Fibroblast of lung (primary cell): ENCODE data around the gene NUAK2. TPM values are rescaled to one million over a fixed set of nuclear protein-coding genes. Genes with fewer than 3 reads are reported as not detected.
"Not testable (repeated sequence)": the region's sequence is repeated elsewhere in the genome, so short reads cannot be mapped to it uniquely, and the experiment has no call there.

Experiments
- DNase-seq, 2 donors: peaks; one replicate each; pipeline versions ENCODE4 v3.0.0 to v3.0.0-alpha.2; 2010; ENCODE audit warnings: low read depth in 2 of 2
- H2AFZ ChIP-seq: 2 replicates; pipeline ENCODE4 v1.5.1; 2012; ENCODE audit warnings: low read length, control low read depth, inconsistent platforms
- H3K27ac ChIP-seq: 2 replicates; pipeline ENCODE4 v1.5.1; 2011; ENCODE audit warnings: low read length, control low read depth; ENCODE audit not compliant: insufficient read depth
- H3K27me3 ChIP-seq: 2 replicates; pipeline ENCODE4 v1.5.1; 2011; ENCODE audit warnings: mild to moderate bottlenecking, low read length; ENCODE audit not compliant: control insufficient read depth, insufficient read depth
- H3K36me3 ChIP-seq: 2 replicates; pipeline ENCODE4 v1.5.1; 2011; ENCODE audit warnings: low read length; ENCODE audit not compliant: control insufficient read depth, insufficient read depth
- H3K4me1 ChIP-seq: 2 replicates; pipeline ENCODE4 v1.5.1; 2011; ENCODE audit warnings: low read length; ENCODE audit not compliant: control insufficient read depth, insufficient read depth; ENCODE audit errors: extremely low read depth
- H3K4me2 ChIP-seq: 2 replicates; pipeline ENCODE4 v1.5.1; 2011; ENCODE audit warnings: low read length, control low read depth; ENCODE audit not compliant: insufficient read depth; ENCODE audit errors: extremely low read depth
- H3K4me3 ChIP-seq, 4 experiments: fragments of 200-600 bp in 1 of 4; sonication (generic) in 1 of 4; replicated peaks in 1 of 4; 2 replicates each; pipeline ENCODE4 v1.5.1; 2011 to 2016; ENCODE audit warnings: low read length in 4 of 4, low read depth in 3 of 4, mild to moderate bottlenecking in 3 of 4, control low read depth in 2 of 4, inconsistent platforms in 1 of 4, mixed read lengths in 1 of 4; ENCODE audit not compliant: insufficient read depth in 1 of 4; ENCODE audit errors: control extremely low read depth in 1 of 4
- H3K79me2 ChIP-seq: 2 replicates; pipeline ENCODE4 v1.5.1; 2012; ENCODE audit warnings: mild to moderate bottlenecking, low read length, inconsistent platforms; ENCODE audit not compliant: control insufficient read depth, insufficient read depth
- H3K9ac ChIP-seq: 2 replicates; pipeline ENCODE4 v1.5.1; 2011; ENCODE audit warnings: mild to moderate bottlenecking, low read length, control low read depth; ENCODE audit not compliant: insufficient read depth
- H3K9me3 ChIP-seq: 2 replicates; pipeline ENCODE4 v1.5.1; 2012; ENCODE audit warnings: low read depth, low read length; ENCODE audit not compliant: control insufficient read depth, insufficient read depth
- H4K20me1 ChIP-seq: 2 replicates; pipeline ENCODE4 v1.5.1; 2011; ENCODE audit warnings: low read length; ENCODE audit not compliant: control insufficient read depth, insufficient read depth; ENCODE audit errors: extremely low read depth
- EZH2 ChIP-seq: IDR thresholded peaks from 2 replicates; pipeline ENCODE4 v1.5.1; 2012; ENCODE audit warnings: low read length, control low read depth, mild to moderate bottlenecking; ENCODE audit errors: missing control alignments
- polyA plus RNA-seq, 2 donors: library from polyadenylated mRNA; depleted of rRNA in 1 of 2; stranded (reverse) in 1 of 2; unstranded in 1 of 2; fragments of >200 nt; gene quantifications; 2 replicates each; pipeline ENCODE4 v1.2.1, GENCODE V29; 2011 to 2012; ENCODE audit warnings: missing spikeins in 1 of 2
- total RNA-seq: library from RNA; depleted of rRNA; stranded (reverse); fragments of >200 nt; gene quantifications from 2 replicates; pipeline ENCODE4 v1.2.1, GENCODE V29; 2014
- TF ChIP-seq, protein P1 (sequence below), 2 donors: IDR thresholded peaks in 1 of 2; conservative IDR thresholded peaks in 1 of 2; 1 replicate in 1 of 2; 2 replicates in 1 of 2; pipeline ENCODE4 v1.5.1; 2011 to 2012; ENCODE audit warnings: low read length in 2 of 2, control low read depth in 1 of 2, inconsistent platforms in 1 of 2, low read depth in 1 of 2, mild to moderate bottlenecking in 1 of 2

NUAK2 gene
- total and polyA plus RNA-seq, 2 donors (not counting 1 experiment from before 2014, with no cell fraction given): 1.7 to 4.9 TPM

DNA sequence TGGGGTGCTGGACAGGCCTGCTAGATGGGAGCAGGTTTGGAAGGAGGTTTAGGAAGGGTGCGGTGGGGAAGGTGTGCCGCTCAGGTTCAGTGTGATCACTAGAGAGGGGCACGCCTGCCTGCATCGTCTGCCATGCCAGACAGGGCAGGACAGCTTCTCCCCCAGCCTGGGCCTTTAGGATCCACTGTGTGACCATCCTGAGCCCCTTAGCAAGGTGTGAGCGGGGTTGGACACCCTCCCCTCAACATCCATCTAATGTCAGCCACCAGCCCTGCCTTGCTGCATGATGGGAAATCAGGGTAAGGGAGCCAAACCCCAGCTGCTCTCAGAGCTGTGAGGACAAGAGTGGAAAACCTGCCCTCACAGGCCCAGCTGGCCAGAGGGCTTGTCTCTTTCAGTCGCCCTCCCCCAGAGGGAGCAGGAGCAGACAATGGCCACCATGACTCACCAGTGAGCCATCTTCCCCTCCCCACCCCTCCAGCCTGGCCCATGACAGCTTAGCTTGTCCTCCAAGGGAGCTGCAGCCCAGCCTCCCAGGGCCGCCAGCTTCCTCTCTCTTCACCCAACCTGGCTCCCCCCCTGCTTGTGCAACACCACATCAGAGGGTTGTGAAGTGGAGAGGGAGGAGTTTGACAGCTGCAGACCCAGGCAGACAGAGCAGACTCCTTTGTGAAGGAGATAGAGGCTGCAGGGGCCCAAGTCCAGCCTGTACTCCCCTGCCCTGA lies 37.0 kb downstream of the NUAK2 start:
- no peaks in the 10 kb centered on the region for H3K36me3 ChIP-seq
- TF ChIP-seq, protein P1, sequence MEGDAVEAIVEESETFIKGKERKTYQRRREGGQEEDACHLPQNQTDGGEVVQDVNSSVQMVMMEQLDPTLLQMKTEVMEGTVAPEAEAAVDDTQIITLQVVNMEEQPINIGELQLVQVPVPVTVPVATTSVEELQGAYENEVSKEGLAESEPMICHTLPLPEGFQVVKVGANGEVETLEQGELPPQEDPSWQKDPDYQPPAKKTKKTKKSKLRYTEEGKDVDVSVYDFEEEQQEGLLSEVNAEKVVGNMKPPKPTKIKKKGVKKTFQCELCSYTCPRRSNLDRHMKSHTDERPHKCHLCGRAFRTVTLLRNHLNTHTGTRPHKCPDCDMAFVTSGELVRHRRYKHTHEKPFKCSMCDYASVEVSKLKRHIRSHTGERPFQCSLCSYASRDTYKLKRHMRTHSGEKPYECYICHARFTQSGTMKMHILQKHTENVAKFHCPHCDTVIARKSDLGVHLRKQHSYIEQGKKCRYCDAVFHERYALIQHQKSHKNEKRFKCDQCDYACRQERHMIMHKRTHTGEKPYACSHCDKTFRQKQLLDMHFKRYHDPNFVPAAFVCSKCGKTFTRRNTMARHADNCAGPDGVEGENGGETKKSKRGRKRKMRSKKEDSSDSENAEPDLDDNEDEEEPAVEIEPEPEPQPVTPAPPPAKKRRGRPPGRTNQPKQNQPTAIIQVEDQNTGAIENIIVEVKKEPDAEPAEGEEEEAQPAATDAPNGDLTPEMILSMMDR (conservative IDR thresholded peaks at IDR 0.05 in 1 of 2, IDR thresholded peaks at IDR 0.05 in 1 of 2; ENCODE audit: low read depth in 1 of 2, low read length in 2 of 2): no peak
- no peak for TF ChIP-seq EZH2
- peak; percentile 92 to 99 for DNase-seq
- H3K79me2 ChIP-seq: no peaks in the 10 kb centered on the region
- H3K27ac ChIP-seq: peak overlapping the region; percentile 66
- H3K9me3 ChIP-seq: no peaks in the 10 kb centered on the region
- peak overlapping the region; percentile 26 for H3K9ac ChIP-seq
- peaks cover 38% of the 10 kb centered on the region for H3K4me1 ChIP-seq
- peak overlapping the region; percentile 70 for H3K4me2 ChIP-seq
- H3K4me3 ChIP-seq: no peak overlapping the region
- peak overlapping the region; percentile 21 for H2AFZ ChIP-seq
- no peaks in the 10 kb centered on the region for H4K20me1 ChIP-seq
- no peaks in the 10 kb centered on the region for H3K27me3 ChIP-seq

DNA sequence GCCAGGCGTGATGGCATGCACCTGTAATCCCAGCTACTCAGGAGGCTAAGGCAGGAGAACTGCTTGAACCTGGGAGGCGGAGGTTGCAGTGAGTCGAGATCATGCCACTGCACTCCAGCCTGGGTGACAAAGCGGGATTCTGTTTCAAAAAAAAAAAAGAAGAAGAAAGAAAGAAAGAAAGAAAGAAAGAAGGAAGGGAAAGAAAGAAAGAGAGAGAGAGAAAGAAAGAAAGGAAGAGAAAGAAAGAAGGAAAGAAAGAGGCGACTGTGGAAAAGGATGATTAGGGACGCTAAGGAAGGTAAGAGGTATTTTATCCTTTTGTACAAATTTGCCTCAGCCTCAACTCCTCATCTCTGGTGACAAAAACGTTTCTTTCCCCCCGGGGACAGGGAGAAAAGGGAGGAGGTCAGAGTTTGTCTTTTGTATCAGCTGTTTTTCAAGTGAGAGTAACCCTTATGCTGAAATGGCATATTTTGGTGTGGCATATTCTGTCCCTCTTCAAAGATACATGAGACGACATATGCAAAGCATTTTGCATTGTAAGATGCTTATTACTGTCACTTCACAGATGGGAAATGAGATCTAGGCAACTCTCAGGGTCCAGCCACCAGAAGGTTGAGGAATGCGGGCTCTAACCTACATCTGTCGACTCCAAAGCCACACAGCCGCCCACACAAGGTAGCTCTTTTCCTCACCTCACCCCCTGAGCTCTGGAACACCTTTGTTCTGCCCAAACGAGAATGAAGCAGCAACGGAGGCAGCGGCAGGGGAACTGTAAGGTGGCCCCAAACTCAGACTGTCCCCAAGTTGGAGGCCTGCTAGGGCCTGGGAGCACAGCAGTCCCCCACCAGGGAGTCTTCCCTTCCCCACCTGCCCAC lies 38.0 kb downstream of the NUAK2 start:
- no peak overlapping the region for H2AFZ ChIP-seq
- H3K9me3 ChIP-seq: no peaks in the 10 kb centered on the region
- H3K27me3 ChIP-seq: no peaks in the 10 kb centered on the region
- H3K4me1 ChIP-seq: peaks cover 38% of the 10 kb centered on the region
- TF ChIP-seq, protein P1 (conservative IDR thresholded peaks at IDR 0.05 in 1 of 2, IDR thresholded peaks at IDR 0.05 in 1 of 2; ENCODE audit: low read depth in 1 of 2, low read length in 2 of 2): no peak
- no peak for TF ChIP-seq EZH2
- no peaks in the 10 kb centered on the region for H3K79me2 ChIP-seq
- H3K27ac ChIP-seq: no peak overlapping the region
- no peak for DNase-seq
- H4K20me1 ChIP-seq: no peaks in the 10 kb centered on the region
- H3K4me3 ChIP-seq: no peak overlapping the region
- no peak overlapping the region for H3K9ac ChIP-seq
- H3K36me3 ChIP-seq: no peaks in the 10 kb centered on the region
- H3K4me2 ChIP-seq: no peak overlapping the region

DNA sequence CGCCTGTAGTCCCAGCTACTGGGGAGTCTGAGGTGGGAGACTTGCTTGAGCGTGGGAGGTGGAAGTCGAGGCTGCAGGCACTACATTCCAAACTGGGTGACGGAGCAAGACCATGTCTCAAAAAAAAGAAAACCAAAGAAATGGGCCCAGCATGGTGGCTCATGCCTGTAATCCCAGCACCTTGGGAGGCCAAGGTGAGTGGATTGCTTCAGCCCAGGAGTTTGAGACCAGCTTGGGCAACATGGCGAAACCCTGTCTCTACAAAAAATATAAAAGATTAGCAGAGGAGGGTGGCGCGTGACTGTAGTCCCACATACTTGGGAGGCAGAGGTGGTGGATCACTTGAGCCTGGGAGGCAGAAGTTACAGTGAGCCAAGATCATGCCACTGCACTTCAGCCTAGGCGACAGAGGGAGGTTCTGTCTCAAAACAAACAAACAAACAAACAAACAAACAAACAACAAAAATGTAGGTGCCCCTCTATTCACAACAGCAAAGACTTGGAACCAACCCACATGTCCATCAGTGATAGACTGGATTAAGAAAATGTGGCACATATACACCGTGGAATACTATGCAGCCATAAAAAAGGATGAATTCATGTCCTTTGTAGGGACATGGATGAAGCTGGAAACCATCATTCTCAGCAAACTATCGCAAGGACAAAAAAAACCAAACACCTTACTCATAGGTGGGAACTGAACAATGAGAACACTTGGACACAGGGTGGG lies 40.7 kb downstream of the NUAK2 start:
- H3K4me2 ChIP-seq, H3K4me3 ChIP-seq, H4K20me1 ChIP-seq, H3K27ac ChIP-seq, H3K9ac ChIP-seq, H2AFZ ChIP-seq, DNase-seq, H3K9me3 ChIP-seq, H3K27me3 ChIP-seq, H3K79me2 ChIP-seq, H3K36me3 ChIP-seq: not testable (repeated sequence)
- H3K4me1 ChIP-seq: peaks cover 15% of the 10 kb centered on the region
